IMR-90 (cell line): ENCODE data around the gene FAM241A. TPM values are rescaled to one million over a fixed set of nuclear protein-coding genes. Genes with fewer than 3 reads are reported as not detected.

ENCODE experiments used
- ATAC-seq: fragments of 200-7000 bp; cut with Tn5 transposase; 2 replicates; pipeline ENCODE4 v1.9.1; 2020; ENCODE audit warnings: low read depth, mild to moderate bottlenecking, moderate library complexity
- BruUV-seq: library from RNA; stranded (reverse); fragments of 400-500 nt; replicated peaks from 2 replicates; lab custom pipeline; 2021; lab: Mats Ljungman, UMichigan
- CTCF ChIA-PET: fragments of 300-600 bp; formaldehyde crosslinking; extraction: SDS; loops from one replicate; lab custom pipeline; 2021; ENCODE audit warnings: antibody characterized with exemption; lab: Yijun Ruan, JAX
- POLR2A ChIA-PET: fragments of 300-600 bp; sonication (Branson Sonifier 250); formaldehyde crosslinking; loops from one replicate; lab custom pipeline; 2022; ENCODE audit warnings: antibody characterized with exemption; ENCODE audit not compliant: unreplicated experiment; lab: Charles Lee
- DNase-seq: peaks from one replicate; pipeline ENCODE4 v3.0.0; 2013
- H2AFZ ChIP-seq: replicated peaks from 2 replicates; pipeline ENCODE3; 2013; ENCODE audit warnings: low read length, mild to moderate bottlenecking; ENCODE audit not compliant: poor library complexity
- H2AK5ac ChIP-seq: 2 replicates; pipeline ENCODE4 v1.6.1; 2013; ENCODE audit warnings: low read depth, low read length, inconsistent platforms
- H2AK9ac ChIP-seq: replicated peaks from 2 replicates; pipeline ENCODE3; 2013; ENCODE audit warnings: mild to moderate bottlenecking, low read depth, low read length, moderate library complexity; ENCODE audit not compliant: poor library complexity
- H2BK120ac ChIP-seq: 2 replicates; pipeline ENCODE4 v1.6.1; 2013; ENCODE audit warnings: low read depth, low read length, inconsistent platforms
- H2BK15ac ChIP-seq: 3 replicates; pipeline ENCODE4 v1.6.1; 2013; ENCODE audit warnings: low read depth, low read length, inconsistent platforms
- H2BK20ac ChIP-seq: 2 replicates; pipeline ENCODE4 v1.6.1; 2013; ENCODE audit warnings: low read depth, mild to moderate bottlenecking, inconsistent platforms, low read length, moderate library complexity
- H2BK5ac ChIP-seq: 2 replicates; pipeline ENCODE4 v1.6.1; 2013; ENCODE audit warnings: mild to moderate bottlenecking, low read depth, low read length, inconsistent platforms; ENCODE audit not compliant: poor library complexity, severe bottlenecking
- H3K14ac ChIP-seq: replicated peaks from 2 replicates; pipeline ENCODE4 v1.6.1; 2013; ENCODE audit warnings: low read depth, low read length, inconsistent platforms
- H3K18ac ChIP-seq: 2 replicates; pipeline ENCODE4 v1.6.1; 2013; ENCODE audit warnings: low read depth, low read length, control low read depth
- H3K23ac ChIP-seq: 2 replicates; pipeline ENCODE4 v1.6.1; 2013; ENCODE audit warnings: low read depth, low read length, inconsistent platforms
- H3K27ac ChIP-seq: 2 replicates; pipeline ENCODE4 v1.5.1; 2013; ENCODE audit warnings: mild to moderate bottlenecking, control low read depth, low read length; ENCODE audit not compliant: insufficient read depth
- H3K27me3 ChIP-seq: 2 replicates; pipeline ENCODE4 v1.6.1; 2013; ENCODE audit warnings: low read length; ENCODE audit not compliant: control insufficient read depth, insufficient read depth
- H3K36me3 ChIP-seq: 2 replicates; pipeline ENCODE4 v1.6.1; 2013; ENCODE audit warnings: low read length, mixed read lengths; ENCODE audit not compliant: control insufficient read depth, insufficient read depth
- H3K4ac ChIP-seq: 2 replicates; pipeline ENCODE4 v1.6.1; 2013; ENCODE audit warnings: low read depth, low read length, inconsistent platforms
- H3K4me1 ChIP-seq: 2 replicates; pipeline ENCODE4 v1.6.1; 2013; ENCODE audit warnings: low read length, mixed read lengths; ENCODE audit not compliant: control insufficient read depth, insufficient read depth
- H3K4me2 ChIP-seq: 2 replicates; pipeline ENCODE4 v1.6.1; 2013; ENCODE audit warnings: low read depth, mild to moderate bottlenecking, control low read depth, low read length, moderate library complexity
- H3K4me3 ChIP-seq: 2 replicates; pipeline ENCODE4 v1.5.1; 2013; ENCODE audit warnings: low read depth, mild to moderate bottlenecking, control low read depth, low read length, moderate library complexity; ENCODE audit not compliant: insufficient read depth
- H3K56ac ChIP-seq: 2 replicates; pipeline ENCODE4 v1.6.1; 2013; ENCODE audit warnings: low read length, inconsistent platforms; ENCODE audit not compliant: insufficient read depth; ENCODE audit errors: extremely low read depth
- H3K79me1 ChIP-seq, 2 experiments: 2 replicates each; pipeline ENCODE4 v1.6.1; 2013; ENCODE audit warnings: low read length in 2 of 2, inconsistent platforms in 1 of 2, low read depth in 1 of 2
- H3K9ac ChIP-seq: 2 replicates; pipeline ENCODE4 v1.6.1; 2013; ENCODE audit warnings: low read depth, low read length, control low read depth
- H3K9me1 ChIP-seq: 2 replicates; pipeline ENCODE4 v1.6.1; 2013; ENCODE audit warnings: low read length, inconsistent platforms; ENCODE audit not compliant: insufficient read depth
- H3K9me3 ChIP-seq: 2 replicates; pipeline ENCODE4 v1.6.1; 2013; ENCODE audit warnings: low read length; ENCODE audit not compliant: control insufficient read depth, insufficient read depth
- H4K20me1 ChIP-seq: 2 replicates; pipeline ENCODE4 v1.6.1; 2013; ENCODE audit warnings: low read length, inconsistent platforms; ENCODE audit not compliant: insufficient read depth
- H4K5ac ChIP-seq: 2 replicates; pipeline ENCODE4 v1.6.1; 2013; ENCODE audit warnings: mild to moderate bottlenecking, low read depth, low read length, control low read depth
- H4K8ac ChIP-seq, 2 experiments: 2 replicates each; pipeline ENCODE4 v1.6.1; 2013; ENCODE audit warnings: low read depth in 2 of 2, low read length in 2 of 2, control low read depth in 1 of 2, inconsistent platforms in 1 of 2
- H4K91ac ChIP-seq: 2 replicates; pipeline ENCODE4 v1.6.1; 2013; ENCODE audit warnings: low read depth, low read length, inconsistent platforms; ENCODE audit not compliant: insufficient read depth
- CEBPB ChIP-seq: IDR thresholded peaks from 2 replicates; pipeline ENCODE4 v1.6.1; 2012; ENCODE audit warnings: low read depth, low read length, improper control_type of control experiment
- MXI1 ChIP-seq: IDR thresholded peaks from 2 replicates; pipeline ENCODE4 v1.6.1; 2012; ENCODE audit warnings: low read depth, mild to moderate bottlenecking, low read length, moderate library complexity, borderline replicate concordance
- NFE2L2 ChIP-seq: fragments of 150-350 bp; IDR thresholded peaks from 2 replicates; pipeline ENCODE4 v1.6.1; 2016; ENCODE audit warnings: low read depth, mild to moderate bottlenecking, low read length
- RAD21 ChIP-seq: IDR thresholded peaks from 2 replicates; pipeline ENCODE4 v1.6.1; 2012; ENCODE audit warnings: low read length, improper control_type of control experiment
- RCOR1 ChIP-seq: IDR thresholded peaks from 2 replicates; pipeline ENCODE4 v1.6.1; 2012; ENCODE audit warnings: mild to moderate bottlenecking, low read length, improper control_type of control experiment; ENCODE audit not compliant: insufficient replicate concordance
- RFX5 ChIP-seq: IDR thresholded peaks from 2 replicates; pipeline ENCODE4 v1.8.0; 2012; ENCODE audit warnings: low read depth, mild to moderate bottlenecking, low read length, moderate library complexity
- whole genome bisulfite sequencing, 2 experiments: methylation state at CpG; one replicate each; pipeline versions ENCODE4 v1.1.5 to v1.1.7; 2013; ENCODE audit warnings: missing lambda C conversion rate in 2 of 2; ENCODE audit not compliant: insufficient read length in 1 of 2; ENCODE audit errors: extremely low coverage in 2 of 2; 5-methylcytosine and 5-hydroxymethylcytosine counted together
- dilution Hi-C: fragments of 300-500 bp; cut with HindIII; formaldehyde crosslinking; loops from one replicate; pipeline ENCODE4 v1.14.3; 2018; ENCODE audit warnings: low sequenced_read_pairs; ENCODE audit not compliant: unreplicated experiment
- in situ Hi-C: fragments of 300-500 bp; cut with MboI; formaldehyde crosslinking; loops from 3 replicates; pipeline ENCODE4 v1.14.3; 2019; ENCODE audit warnings: low sequenced_read_pairs, inconsistent platforms, mixed read lengths
- intact Hi-C: fragments of 100-400 bp; cut with micrococcal nuclease; formaldehyde crosslinking; loops from 2 replicates; pipeline ENCODE4 v1.10.0; 2022
- polyA plus RNA-seq, 3 experiments: library from polyadenylated mRNA; depleted of rRNA; stranded (reverse); fragments of >200 nt; gene quantifications; 2 replicates each; pipeline ENCODE4 v1.2.3, GENCODE V29; 2012; ENCODE audit warnings: low replicate concordance in 1 of 3
- total RNA-seq: library from RNA; depleted of rRNA; stranded (reverse); fragments of >200 nt; gene quantifications from 2 replicates; pipeline ENCODE4 v1.2.3, GENCODE V29; 2012

Gene FAM241A
- total and polyA plus RNA-seq, 2 of the 4 experiments (the other 2 are of a cell fraction): under 0.01 to 0.24 TPM

DNA sequence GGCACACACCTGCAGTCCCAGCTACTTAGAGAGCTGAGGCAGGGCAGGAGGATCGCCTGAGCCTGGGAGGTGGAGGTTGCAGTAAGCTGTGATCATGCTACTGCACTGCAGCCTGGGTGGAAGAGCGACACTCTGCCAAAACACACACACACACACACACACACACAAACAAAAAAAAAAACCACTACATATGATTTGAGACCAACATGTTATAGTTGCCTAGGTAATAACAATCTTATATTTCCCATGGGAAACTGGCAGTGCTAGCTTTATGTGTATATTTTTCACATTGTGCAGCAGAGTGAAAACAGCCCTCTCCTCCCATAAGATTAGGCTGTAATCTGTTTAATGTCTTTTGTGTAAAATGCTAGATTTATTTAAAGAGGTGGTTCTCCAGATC lies 3.1 kb upstream of the FAM241A start:
- no peak overlapping the region for H3K23ac ChIP-seq
- DNase-seq (no peak), ATAC-seq (no peak)
- H3K9me3 ChIP-seq: no peaks in the 10 kb centered on the region
- no peak overlapping the region for H4K5ac ChIP-seq
- no peak overlapping the region for H2AK9ac ChIP-seq
- ChIA-PET CTCF (no interaction called here), POLR2A (no interaction called here)
- H2BK20ac ChIP-seq: no peak overlapping the region
- dilution Hi-C loops: no loop called here
- H3K56ac ChIP-seq: no peak overlapping the region
- H3K27me3 ChIP-seq: no peaks in the 10 kb centered on the region; the same call in none of the 2 replicates
- H3K9ac ChIP-seq: no peak overlapping the region
- H3K18ac ChIP-seq: no peak overlapping the region
- H4K8ac ChIP-seq: no peak overlapping the region
- no peak overlapping the region for H4K91ac ChIP-seq
- no peaks in the 10 kb centered on the region for H4K20me1 ChIP-seq
- no peak overlapping the region for H2AFZ ChIP-seq
- TF ChIP-seq RCOR1 (no peak), NFE2L2 (no peak), MXI1 (no peak), CEBPB (no peak), RAD21 (no peak), RFX5 (no peak)
- no peak overlapping the region for H2AK5ac ChIP-seq
- H3K14ac ChIP-seq: no peak overlapping the region
- no peaks in the 10 kb centered on the region for H3K36me3 ChIP-seq
- H3K9me1 ChIP-seq: no peaks in the 10 kb centered on the region
- in situ Hi-C loops: no loop called here
- H3K79me1 ChIP-seq: no peaks in the 10 kb centered on the region; a peak in 1 of 4 replicates
- H2BK5ac ChIP-seq: no peak overlapping the region
- no peaks in the 10 kb centered on the region for H3K4me1 ChIP-seq
- no peak overlapping the region for H3K4me3 ChIP-seq
- BruUV-seq: no TSS peak
- no peak overlapping the region for H3K4me2 ChIP-seq
- H3K4ac ChIP-seq: no peak overlapping the region
- intact Hi-C loops: no loop called here
- H2BK15ac ChIP-seq: no peak overlapping the region
- no peak overlapping the region for H3K27ac ChIP-seq
- no peak overlapping the region for H2BK120ac ChIP-seq
- WGBS, 2 experiments: no CpG with 5 or more reads among the region's 2 CpGs
